Kidney glomerular epithelial cell (primary cell): Measurements from ENCODE around the gene METRN.

Source experiments
- DNase-seq: peaks from one replicate; lab custom pipeline; 2025; lab: John Stamatoyannopoulos, UW

The METRN gene

DNA sequence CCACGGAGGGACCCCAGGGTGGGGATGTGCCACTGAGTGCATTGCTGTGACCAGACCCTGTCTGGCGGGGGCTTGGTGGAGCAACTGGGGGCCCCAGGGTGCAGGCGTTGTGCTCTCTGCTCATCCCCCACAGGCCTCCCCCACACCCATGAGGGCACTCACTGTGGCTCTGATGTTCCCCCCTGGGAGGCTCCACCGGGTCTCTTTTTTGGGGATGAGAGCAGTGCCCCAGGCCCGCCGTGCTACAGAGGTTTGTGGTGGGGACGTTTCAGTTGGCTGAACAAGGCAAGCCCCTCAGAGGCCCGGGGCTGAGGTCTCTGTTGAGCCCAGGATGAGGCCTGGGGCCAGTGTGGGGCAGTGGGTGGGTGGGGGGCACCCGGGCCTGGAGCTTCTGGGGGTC, 8.8 kb downstream of the METRN start:
- no peak for DNase-seq

DNA sequence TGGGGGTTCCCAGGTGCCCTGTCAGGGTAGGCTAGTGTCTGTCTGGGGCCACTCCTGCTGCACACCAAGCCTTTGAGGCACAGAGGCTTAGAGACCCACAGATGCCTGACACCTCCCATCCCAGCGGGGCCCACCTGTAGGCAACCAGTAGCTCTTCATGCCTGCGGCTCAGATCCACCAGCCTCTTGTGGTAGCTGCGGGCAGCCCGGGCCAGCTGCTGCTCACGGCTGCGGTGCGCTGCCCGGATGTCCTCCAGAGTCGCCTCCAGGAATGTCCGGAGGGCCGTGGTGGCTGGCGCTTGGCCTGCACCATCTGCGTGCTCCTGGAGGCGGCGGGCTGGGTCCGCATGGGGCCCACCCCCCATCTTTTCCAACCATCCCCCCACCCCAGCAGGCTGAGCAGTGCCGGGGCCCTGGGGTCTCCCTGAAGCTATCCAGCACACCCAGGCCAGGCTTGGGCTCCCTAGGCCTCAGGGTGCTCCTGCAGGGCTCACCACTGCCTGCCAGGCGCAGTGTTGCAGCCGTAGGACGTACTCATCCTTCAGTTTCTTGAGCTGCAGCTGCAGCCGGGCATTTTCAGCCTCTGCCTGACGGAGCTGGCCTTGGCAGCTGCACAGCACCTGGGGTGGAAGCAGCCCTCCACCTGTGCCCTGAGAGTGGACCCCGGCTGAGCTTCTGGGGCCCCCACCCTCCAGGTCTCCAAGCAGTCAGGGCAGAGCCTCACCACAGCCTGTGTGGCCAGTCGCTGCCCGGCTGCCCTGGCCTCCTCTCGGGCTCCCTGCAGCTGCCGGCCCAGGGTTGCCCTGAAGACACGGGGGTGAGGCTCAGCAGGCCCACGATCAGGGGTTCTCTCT, 9.5 kb downstream of the METRN start:
- no peak for DNase-seq

DNA sequence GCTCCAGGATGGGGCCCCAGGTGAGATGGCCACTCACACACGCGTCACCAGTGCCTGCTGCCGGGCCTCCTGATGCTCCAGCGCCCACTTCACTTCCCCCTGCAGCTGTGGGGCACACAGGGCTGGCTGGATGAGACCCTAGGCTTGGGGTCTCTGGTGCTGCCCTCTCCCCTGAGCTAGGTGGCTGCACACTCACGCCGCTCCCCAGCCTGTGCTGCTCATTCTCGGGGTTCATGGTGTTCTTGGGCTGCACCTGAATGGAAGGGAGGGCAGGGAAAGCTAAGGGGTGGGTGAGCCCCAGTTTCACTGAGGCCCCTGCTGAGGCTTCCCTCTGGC, 10.1 kb downstream of the METRN start:
- no peak for DNase-seq

DNA sequence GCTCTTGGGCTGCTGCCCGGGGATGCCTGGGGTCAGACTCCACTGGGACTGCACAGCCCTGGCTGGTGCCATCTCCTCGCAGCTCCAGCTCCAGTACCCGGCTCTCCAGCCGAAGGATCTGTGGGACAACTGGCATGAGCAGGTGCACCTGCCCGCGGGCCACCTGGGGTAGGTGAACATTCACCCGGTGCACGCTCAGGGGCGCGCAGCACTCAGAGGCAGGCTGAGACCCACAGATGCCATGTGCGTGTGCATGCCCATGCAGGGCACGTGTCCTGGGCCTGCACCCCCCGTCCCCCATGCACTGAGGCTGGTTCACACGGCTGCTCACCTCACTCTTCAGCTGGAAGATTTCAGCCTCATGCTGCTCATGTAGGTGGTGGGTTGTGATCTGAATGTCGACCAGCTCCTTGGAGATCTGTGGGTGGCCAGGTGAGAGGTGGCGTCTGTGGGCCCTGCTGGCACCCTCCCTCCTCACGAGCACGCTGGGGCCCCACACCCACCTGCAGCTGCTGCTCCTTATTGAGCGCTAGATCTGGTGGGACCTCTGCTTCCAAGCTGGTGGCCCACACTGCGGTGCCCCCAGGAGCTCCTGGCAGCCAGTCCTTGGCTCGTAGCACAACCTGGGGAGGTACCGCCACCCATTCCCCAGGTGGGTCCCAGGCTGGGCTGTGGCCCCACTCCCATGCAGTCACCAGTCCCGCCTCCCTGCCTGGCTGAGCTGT, 10.7 kb downstream of the METRN start:
- no peak for DNase-seq

DNA sequence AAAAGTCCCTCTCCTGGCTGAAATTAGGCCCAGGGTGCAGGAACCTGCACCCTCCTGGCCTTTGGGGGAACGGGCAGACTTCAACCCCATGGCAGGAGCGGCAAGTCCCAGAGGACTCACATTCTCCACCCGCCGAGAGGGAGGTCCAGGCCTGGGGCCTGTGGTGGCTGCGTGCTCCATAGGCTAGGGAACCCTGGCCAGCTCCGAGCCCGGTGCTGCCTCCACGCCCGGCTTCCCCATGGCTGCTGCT, 11.2 kb downstream of the METRN start:
- DNase-seq: no peak

DNA sequence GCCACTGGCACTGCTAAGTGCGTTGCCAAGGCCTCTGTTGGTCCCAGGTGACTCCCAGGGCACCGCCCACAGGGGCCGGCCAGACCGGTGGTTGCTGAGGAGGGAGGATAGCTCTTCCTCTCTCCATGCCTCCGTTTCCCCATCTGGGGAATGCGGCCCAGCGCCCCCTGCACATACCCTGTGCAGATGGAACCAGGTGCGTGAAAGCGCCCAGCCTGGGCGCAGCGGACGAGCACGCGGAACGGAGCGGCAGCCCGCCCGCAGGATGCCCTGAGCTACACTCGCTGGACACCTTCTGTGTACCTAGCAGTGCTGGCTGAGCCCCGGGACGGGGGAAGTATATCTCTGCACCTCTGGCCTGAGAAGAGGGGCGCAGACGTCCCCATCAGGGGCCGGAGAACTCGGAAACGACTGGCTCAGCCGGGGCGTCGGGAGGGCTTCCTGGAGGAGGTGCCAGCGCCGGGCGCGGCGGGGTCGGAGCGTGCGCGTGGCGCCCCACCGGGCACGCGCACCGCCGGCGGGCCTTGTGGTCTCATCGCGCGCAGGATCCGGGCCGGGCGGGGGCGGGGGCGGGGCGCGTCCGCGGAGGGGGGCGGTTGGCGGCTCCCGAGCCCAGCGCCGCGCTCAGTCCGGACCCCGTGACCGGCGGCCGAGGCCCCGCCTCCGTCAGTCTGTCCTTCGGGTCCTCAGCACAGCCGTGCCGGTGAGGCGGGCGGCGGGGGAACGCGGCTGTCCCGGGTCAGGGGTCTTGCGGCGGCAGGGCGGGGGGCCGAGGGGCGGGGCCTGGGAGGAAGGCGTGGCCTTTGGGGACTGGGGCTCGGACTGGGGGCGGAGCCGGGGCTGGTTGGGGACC, 11.7 kb downstream of the METRN start, which contains the start of the genes CCDC78 and HAGHL:
TSS of gene CCDC78 (minus strand) at position 6 of the 853 bp plus-strand sequence. CDS start 76 bp downstream, outside the sequence.
TSS of gene HAGHL (plus strand) at position 669 of the 853 bp plus-strand sequence. CDS start 404 bp downstream, outside the sequence.
- no peak for DNase-seq

DNA sequence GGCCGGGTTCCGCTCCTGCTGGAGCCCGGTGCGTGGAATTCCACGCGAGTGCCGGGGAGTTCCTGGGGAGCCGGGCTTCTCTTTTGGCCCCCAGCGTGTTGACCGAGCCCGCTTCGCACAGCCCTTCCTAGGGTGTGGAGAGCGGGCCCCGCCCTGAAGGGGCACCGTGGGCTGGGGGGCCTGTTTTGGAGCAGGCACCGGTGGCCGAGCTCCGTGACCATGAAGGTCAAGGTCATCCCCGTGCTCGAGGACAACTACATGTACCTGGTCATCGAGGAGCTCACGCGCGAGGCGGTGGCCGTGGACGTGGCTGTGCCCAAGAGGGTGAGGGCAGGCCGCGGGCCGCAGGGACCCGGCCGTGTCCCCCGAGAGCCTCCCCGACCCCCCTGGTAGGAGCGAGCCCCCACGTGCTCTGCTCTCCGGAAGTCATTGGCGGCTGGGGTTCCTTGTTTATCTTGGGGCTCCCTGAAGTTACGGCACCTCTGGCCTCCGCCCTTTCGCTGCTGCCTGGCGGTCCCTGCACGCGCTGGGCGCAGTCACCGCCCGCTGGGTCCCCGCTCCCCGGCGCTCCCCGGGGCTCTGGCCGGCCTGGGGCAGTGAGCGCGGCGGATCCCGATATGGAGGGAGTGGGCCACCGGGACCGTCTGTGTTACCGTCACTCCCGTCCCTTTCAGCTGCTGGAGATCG, 12.5 kb downstream of the METRN start:
- no peak for DNase-seq

DNA sequence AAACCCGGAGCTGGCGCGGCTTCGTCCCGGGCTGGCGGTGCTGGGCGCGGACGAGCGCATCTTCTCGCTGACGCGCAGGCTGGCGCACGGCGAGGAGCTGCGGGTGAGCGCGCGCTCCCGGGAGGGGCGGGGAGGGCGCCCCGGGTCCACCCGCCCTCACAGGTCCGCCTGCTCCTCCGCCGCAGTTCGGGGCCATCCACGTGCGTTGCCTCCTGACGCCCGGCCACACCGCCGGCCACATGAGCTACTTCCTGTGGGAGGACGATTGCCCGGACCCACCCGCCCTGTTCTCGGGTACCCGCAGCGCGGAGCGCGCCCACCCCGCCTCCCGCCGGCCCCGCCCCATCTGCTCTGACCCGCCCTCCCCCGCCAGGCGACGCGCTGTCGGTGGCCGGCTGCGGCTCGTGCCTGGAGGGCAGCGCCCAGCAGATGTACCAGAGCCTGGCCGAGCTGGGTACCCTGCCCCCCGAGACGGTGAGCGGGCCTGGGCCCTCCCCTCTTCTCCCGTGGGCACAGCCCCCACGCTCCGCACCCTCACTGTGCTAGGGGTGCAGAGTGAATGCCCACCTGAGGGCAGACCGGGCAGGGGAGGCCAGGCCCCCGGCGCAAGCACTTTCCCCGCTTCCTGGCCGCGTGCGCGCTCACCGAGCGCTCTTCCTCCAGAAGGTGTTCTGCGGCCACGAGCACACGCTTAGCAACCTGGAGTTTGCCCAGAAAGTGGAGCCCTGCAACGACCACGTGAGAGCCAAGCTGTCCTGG, 13.4 kb downstream of the METRN start:
- peak; percentile 29 for DNase-seq

DNA sequence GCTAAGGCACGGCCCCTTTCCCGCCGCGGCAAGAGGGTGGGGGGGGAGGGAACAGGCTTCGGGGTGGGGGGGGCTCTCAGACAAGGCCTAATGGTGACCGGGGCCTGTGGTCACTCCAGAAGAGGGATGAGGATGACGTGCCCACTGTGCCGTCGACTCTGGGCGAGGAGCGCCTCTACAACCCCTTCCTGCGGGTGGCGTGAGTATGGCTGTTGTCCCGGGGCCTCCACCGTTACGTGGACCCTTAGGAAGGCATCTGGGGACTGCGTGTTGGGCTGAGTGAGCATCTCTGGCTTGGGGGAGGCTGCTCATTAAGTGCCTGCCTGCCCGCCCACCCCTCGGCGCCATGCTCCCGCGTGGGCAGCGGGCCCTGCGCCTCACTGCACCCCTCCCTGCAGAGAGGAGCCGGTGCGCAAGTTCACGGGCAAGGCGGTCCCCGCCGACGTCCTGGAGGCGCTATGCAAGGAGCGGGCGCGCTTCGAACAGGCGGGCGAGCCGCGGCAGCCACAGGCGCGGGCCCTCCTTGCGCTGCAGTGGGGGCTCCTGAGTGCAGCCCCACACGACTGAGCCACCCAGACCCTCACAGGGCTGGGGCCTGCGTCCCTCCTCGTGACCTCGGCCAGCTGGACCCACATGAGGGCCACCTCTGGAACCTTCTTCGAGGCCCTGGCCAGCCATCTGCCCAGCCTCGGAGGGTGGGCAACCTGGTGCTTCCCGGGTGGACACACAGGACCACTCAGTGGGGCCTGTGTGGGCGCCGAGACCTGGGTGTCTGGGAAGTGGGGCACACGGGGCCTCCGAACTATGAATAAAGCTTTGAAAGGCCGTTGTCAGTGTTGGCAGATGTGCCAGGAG, 14.2 kb downstream of the METRN start:
- DNase-seq: no peak

DNA sequence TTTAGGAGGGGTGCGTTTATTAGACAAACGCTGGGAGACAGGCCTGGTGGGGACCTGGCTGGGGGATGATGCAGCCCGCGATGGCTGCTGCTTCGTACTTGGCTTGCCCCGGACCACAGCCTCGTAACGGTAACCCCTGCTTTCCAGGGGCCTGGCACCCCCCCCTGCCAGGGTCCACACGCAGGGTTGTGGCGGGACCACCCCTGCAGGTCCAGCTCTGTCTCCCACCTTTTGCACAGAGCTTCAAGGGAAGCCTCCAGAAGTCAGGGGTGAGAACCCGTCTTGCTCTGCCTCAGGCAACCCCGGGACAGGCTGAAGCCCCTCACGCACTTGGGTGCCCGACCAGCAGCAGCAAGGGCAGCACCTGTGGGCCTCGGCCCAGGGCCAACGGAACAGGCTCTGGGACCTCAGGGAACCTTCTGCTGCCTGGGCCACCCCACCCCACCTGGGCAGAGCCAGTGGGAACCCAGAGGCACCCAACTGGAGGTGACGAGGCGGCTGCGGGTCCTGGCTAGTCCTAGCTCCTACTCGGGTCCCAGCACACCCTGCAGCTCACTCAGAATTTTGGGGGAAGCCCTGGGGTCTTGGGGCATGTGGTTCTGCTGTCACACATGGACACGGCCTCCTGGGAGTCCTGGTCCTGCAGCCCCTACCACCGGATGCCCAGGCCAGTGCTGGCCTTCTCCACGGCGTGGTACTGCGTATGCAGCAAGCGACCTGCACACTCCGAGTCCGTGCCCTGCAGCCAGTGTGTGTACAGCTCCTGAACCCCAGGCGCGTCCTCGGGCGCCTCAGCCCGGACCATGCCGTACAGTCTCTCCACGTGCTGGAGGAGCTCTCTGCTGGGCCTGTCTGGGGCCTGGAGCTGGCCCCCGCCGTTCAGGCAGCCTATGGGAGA, 15.1 kb downstream of the METRN start:
- DNase-seq: no peak

DNA sequence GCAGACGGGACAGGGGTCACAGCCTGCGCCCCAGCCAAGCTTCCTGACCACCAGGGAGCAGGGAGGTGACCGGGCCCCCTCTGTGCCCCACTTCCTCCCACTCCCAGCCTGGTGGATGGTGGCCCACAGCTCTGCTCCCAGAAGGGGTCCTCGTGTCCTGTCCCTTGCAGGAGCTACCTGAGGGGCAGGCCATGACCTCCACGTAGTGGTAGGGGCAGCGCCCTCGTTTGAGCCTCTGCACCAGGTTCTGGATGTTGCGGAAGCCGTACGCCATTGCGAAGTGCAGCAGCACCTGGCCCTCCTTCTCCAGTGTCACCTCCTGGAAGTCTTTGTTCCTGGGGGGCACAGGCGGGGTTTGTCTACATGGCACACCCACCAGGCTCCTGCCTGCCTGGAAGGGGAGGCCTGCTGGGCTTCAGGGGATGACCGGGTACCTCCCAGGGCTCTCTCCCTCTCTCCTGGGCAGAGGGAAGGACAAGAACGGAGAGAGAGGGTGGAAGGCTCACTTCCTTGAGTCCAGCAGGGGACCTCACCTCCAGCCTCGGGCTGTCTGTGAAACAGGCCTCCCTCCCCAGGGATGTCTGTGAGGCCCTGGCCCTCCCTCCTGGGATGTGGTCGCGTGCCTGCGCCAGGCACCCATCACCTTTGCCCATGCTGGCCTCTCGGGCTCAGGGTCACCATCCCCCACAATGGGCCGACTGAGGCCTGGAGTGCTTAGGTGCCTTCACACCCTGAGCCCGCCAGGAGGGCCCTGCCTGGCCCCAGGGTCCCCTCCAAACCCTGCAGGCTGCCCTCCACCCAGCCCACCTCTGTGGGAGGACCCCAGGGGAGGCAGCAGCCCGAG, 16.0 kb downstream of the METRN start:
- no peak for DNase-seq

DNA sequence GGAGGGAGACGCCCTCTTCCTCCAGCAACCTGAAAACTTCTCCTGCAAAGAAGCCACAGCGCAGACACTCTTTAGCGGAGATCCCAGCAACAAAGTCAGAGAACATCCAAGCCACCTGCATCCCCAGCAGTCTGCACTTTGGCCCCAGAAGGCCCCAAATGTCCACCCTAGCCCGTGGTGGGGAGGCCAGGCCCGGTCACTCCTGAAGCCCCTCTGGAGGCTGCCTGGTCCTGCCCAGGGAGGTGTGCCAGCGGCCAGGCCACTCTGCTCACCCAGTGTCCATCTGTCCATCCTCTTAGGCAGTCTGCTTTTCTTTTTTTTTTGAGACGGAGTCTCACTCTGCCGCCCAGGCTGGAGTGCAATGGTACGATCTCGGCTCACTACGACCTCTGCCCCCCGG, 17.4 kb downstream of the METRN start:
- DNase-seq: no peak

DNA sequence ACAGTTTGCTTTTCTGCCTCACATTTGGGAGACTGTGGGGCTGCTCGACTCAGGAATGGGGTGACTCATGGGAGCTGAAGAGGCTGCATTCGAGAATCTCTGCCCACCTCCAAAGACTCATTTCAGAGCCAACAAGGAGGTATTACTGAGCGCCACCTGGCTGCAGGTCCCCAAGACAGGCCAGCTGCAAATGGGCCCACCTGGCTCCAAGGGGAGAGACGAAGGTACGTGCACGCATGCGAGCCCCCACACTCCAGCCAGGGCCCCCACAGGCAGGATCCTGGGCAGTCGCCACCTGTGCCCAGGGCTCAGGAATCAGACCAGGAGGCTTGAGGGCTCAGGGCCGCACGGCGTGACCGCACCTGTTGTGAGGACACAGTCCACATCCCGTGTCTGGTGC, 18.0 kb downstream of the METRN start:
- no peak for DNase-seq

DNA sequence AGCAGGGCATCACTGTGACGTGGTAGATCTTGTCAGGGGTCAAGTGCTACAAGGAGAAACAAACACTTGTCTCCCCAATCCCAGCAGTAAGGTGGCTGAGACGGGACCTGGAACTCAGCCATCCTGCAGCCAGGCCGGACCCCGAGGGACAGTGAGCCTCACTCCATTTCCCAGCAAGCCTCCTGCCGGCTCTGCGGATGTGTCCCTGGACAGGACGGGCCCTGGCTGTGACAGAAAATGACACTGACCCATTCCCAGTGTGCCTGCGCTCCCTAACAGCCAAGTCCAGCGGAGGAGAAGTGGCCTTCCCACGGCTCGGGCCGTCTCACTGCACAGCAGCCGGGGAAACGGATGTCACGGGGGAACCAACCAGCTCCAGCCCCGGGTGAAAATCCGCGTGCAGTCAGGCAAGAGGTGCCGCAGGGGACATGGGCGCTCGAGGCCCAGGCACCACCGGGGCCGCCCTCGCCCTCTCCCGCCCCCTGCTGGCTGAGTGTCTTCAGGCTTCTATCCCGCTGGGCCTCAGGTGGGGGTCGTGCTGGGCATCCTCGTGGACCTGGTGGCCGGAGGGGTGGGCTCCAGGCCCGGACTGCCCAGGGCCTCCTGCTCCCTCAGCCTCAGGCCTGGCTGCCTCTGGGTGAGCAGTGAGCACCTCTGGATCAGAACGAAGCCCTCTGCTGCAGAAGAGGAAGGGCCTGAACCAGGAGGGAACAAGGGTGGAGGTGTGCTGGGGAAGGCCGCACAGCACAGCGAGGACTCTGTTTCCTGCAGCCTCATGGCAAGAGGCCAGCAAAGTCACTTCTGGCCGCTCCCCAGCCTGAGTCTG, 18.7 kb downstream of the METRN start:
- no peak for DNase-seq

DNA sequence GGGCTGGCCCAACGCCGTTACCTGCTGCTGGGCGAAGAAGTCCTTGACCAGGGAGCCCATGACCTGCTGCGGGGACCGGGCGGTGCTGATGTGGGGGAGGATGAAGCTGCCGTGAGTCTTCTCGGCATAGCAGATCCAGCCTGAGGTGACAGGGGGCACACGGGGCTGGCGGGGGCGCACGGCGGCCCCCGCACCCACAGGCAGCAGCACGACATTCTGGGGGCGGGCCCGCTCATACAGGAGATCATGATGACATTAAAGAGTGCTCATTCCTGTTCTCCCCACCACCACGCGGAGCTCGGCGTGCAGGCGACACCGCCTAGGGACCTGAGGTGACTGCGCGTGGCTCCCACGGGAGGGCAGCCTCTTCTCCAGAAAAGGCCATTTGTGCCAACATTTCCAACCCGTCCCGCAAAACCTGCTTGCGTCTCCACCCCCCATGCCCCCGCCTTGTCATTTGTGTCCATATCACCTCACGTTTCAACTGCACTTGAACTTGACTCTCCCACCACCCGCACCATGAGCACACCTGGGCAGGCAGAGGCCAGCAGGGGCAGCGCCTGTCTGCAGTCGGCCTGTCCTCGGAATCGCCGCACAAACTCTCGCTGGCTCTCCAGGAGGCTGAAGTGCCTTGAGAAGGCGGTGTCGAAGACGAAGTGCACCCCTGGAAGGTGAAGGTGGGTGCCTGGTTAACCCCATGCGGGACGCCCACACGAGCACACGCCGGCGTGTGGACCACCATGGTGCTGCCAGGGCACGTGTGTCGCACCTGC, 19.5 kb downstream of the METRN start:
- DNase-seq: no peak

DNA sequence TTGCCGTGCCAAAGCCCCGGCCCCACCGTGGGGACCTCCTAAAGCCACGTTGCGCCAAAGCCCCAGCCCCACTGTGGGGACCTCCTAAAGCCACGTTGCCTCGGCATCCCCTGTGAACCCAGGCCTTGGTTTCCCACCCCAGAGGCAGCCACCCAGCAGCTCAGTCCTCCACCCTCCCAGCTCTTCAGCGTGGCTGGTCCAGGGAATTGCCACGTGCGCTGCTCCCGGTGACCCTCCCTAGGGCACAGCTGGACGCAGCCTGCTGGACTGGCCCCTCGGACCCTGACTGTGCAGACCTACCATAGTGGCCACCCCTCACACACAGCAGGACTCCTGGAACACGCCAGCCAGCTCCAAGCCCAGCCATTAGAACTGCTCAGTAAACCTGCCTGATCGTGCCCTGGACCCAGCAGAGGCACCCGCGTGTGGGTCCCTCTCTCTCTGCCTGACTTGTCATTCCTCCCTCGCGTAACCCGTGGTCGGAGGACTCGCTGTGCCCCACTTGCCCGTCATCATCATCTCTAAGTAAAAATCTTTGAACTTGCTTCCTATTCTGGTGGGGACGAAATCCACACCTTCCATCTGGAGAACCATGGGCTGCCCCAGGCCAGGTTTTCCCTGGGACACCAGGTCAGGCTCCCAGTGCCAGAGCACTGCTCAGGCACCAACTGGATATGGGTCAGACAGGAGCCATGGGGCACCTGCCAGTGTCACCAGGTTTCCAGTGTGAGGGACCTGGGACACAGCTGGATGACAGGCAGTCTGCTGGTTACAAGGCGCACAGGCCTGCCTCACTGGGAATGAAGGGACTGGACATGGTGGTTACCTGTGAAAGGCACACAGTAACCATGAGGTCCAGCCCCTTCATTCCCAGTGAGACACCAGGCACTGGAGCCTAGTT, 20.3 kb downstream of the METRN start:
- DNase-seq: no peak
